Transverse colon (tissue), 4 donors: ENCODE results near the gene OR4K2.
"Not testable (repeated sequence)": the region's sequence is repeated elsewhere in the genome, so short reads cannot be mapped to it uniquely, and the experiment has no call there.

Experiments
- POLR2A ChIP-seq: fragments of 450-650 bp; IDR thresholded peaks from one replicate; pipeline ENCODE4 v1.6.1; 2016; ENCODE audit warnings: antibody characterized with exemption, mild to moderate bottlenecking, moderate library complexity
- POLR2AphosphoS5 ChIP-seq, 3 donors: sonication (generic); formaldehyde crosslinking; IDR thresholded peaks; one replicate each; pipeline ENCODE4 v1.6.1; 2016; ENCODE audit warnings: antibody characterized with exemption in 3 of 3
- TF ChIP-seq, protein P1 (sequence below), 5 experiments: fragments of 200-600 bp in 3 of 5; fragments of 450-650 bp in 2 of 5; sonication (generic) in 3 of 5; IDR thresholded peaks; 1 replicate in 2 of 5; 2 replicates in 3 of 5; pipeline ENCODE4 v1.5.1; 2016 to 2017; ENCODE audit warnings: antibody characterized with exemption in 5 of 5, inconsistent platforms in 3 of 5, mild to moderate bottlenecking in 2 of 5, moderate library complexity in 1 of 5

DNA sequence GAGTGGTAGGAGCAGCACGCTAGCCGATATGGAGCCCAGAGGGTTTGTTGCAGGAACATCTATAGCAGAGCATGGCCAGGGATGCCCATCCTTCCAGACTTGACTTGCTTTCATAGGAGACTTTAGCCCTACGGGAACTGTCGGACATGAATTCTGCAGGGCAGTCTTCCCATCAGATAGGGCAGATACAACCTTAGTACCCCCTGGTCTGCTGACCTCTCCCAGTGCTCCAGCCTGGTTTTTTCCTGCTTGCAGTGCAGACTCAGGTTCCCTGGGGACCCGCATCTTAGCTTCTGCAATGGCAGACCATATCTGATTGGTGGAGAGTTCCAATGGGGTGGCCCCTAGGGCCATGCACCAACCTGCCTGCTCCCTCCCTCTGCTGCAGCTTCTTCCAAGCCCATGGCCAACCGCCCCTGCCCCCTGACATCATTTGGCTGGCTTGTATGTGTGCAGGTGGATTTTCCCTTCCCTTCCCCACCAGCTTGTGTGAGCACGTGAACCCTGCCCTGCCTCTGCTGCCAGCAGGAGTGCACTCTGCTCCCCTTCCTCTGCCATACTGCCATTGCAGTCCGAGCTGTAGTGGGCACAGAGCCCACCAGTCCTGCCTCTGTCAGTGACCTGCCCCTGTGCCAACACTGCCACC, 40.6 kb upstream of the OR4K2 start:
- not testable (repeated sequence) for TF ChIP-seq POLR2A; POLR2AphosphoS5 (IDR thresholded peaks at IDR 0.05)
- TF ChIP-seq, protein P1, sequence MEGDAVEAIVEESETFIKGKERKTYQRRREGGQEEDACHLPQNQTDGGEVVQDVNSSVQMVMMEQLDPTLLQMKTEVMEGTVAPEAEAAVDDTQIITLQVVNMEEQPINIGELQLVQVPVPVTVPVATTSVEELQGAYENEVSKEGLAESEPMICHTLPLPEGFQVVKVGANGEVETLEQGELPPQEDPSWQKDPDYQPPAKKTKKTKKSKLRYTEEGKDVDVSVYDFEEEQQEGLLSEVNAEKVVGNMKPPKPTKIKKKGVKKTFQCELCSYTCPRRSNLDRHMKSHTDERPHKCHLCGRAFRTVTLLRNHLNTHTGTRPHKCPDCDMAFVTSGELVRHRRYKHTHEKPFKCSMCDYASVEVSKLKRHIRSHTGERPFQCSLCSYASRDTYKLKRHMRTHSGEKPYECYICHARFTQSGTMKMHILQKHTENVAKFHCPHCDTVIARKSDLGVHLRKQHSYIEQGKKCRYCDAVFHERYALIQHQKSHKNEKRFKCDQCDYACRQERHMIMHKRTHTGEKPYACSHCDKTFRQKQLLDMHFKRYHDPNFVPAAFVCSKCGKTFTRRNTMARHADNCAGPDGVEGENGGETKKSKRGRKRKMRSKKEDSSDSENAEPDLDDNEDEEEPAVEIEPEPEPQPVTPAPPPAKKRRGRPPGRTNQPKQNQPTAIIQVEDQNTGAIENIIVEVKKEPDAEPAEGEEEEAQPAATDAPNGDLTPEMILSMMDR (IDR thresholded peaks at IDR 0.05): not testable (repeated sequence)
